HG02759 (cell line): ENCODE data around the gene HSPA14.
"Not testable (repeated sequence)": the region's sequence is repeated elsewhere in the genome, so short reads cannot be mapped to it uniquely, and the experiment has no call there.

Experiments used
- ATAC-seq: cut with Tn5 transposase; IDR thresholded peaks from one replicate; pipeline ENCODE4 v1.9.1; 2021; ENCODE audit warnings: mild to moderate bottlenecking, moderate library complexity; ENCODE audit not compliant: unreplicated experiment

Gene HSPA14, protein sequence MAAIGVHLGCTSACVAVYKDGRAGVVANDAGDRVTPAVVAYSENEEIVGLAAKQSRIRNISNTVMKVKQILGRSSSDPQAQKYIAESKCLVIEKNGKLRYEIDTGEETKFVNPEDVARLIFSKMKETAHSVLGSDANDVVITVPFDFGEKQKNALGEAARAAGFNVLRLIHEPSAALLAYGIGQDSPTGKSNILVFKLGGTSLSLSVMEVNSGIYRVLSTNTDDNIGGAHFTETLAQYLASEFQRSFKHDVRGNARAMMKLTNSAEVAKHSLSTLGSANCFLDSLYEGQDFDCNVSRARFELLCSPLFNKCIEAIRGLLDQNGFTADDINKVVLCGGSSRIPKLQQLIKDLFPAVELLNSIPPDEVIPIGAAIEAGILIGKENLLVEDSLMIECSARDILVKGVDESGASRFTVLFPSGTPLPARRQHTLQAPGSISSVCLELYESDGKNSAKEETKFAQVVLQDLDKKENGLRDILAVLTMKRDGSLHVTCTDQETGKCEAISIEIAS

DNA sequence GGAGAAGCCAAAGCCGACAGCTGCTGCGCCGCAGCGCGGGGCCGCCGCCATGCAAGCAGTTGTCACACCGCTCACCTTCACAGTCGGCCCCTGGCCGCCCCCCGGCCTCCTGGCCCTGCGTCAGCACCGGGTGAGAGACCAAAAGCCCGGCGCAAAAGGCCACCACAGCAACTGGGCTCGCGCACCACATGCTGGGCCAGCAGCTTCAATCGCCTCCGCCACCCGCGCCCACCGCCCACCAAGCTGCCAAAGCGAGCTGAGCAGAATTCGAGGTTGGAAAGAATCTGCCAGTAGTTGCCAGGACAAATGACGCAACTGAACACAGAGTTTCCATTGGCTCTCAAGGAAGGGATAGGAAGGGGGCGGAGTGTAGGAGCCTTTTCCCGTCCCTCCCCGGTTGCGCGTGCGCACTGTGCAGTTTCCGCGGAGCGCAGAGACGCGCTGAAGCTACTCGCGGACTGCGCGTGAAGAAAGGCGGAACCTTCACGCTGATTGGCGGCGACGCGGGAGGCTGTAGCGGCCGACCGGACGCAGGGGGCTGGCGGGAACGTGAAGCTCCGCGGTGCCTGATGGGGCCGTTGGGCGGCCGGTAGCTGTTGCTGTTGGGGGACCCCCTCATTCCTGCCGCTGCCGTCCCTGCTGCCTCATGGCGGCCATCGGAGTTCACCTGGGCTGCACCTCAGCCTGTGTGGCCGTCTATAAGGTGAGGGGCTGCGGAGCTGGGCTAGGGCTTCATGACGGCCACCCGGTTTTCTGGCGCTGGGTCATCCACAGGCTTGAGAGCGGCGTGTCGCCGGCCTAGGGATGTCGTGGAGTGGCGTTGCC is at the start of gene HSPA14, which contains the start of the genes CDNF and MSANTD7:
Gene HSPA14, plus strand, starts transcription at position 550 of the 825 bp plus-strand sequence. Its CDS starts 97 bp downstream, at position 647.
Gene CDNF, minus strand, starts transcription at position 281 of the 825 bp plus-strand sequence. Its CDS starts 91 bp downstream, at position 190.
Gene MSANTD7, plus strand, starts transcription at position 550 of the 825 bp plus-strand sequence. CDS start 3,979 bp downstream, outside the sequence.
- ATAC-seq: peak; percentile 97

DNA sequence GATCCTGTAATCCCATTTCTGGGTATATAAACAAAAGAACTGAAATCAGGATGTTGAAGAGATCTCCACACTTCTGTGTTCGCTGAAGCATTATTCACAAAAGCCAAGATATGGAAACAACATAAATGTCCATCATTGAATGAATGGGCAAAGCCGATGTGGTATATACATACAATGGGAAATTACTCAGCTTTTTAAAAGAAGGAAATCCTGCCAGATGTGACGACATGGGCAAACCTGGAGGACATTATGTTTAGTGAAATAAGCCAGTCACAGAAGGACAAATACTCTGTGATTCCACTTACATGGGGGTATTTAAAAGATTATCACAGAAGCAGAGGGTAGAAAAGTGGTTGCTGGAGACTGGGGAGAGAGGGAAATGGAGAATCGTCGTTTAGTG is 39.5 kb upstream of the HSPA14 start:
- no peak for ATAC-seq

DNA sequence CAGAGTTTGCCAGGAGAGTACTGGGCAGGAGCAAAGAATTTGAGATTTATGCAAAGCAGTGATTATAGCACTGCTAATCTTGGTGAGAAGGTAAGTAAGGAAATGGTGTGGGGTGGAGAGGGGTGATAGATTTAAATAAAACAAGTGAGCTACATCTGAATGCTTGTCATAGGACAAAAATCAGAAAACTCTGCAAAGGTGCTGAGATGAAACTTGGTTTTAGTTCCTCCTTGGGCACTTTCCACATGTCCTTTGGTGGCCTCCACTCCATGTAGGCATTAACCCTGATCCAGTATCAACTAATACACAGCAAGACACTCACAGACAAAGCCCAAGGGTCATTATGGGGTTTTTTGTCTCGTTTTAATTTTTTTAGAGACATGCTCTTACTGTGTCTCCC is 37.7 kb upstream of the HSPA14 start:
- no peak for ATAC-seq

DNA sequence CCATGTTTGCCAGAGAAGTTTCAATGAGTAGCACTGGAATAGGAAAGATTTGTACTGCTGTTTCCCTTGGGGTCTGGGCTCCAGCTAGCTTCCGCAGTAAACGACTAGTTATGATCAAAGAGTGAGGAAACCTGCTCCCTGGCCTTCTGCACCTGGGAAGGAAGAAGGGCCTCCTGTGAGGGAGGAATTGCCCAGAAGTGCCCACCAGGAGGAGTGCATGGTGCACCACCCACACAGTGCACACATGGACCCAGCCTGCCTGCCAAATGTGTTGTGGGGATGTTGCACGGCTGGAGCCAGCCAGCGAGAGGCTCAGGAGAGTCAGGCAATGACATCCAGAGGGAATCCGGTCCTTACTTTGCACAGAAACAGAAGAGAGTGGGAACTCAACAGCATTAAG is 36.4 kb upstream of the HSPA14 start:
- ATAC-seq: no peak

DNA sequence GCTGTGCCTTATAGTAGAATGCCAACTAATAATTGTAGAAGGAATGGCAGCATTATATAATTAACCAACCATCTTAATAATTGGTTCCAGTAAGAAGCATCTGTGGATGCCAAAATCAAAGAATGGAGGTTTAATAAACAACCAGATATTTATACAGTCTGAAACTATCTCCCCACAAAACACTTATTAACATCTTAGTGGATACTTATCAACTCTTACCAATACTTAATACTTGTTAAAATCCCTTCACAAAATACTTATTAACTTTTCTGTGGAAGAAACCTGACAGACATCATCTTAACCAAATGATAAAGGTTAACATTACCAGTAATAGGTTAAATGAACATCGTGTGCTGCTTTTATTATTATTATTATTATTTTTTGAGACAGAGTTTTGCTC is 34.3 kb upstream of the HSPA14 start:
- ATAC-seq: no peak

DNA sequence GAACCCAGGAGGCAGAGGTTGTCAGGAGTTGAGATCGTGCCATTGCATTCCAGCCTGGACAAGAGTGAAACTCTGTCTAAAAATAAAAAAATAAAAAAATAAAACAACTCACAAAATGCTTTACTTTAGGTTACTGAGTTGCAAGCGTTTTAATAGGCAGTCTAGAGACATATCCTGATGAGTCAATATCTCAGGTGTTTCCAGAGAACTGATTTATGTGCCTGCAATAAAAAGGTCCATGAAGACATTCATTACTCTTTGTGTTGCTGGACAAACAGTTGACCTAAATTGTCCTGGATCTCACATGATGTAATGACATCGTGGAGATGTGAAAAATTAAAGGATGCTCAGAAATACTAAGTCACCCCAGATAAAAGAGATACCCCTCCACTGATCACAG is 31.8 kb upstream of the HSPA14 start:
- ATAC-seq: no peak

DNA sequence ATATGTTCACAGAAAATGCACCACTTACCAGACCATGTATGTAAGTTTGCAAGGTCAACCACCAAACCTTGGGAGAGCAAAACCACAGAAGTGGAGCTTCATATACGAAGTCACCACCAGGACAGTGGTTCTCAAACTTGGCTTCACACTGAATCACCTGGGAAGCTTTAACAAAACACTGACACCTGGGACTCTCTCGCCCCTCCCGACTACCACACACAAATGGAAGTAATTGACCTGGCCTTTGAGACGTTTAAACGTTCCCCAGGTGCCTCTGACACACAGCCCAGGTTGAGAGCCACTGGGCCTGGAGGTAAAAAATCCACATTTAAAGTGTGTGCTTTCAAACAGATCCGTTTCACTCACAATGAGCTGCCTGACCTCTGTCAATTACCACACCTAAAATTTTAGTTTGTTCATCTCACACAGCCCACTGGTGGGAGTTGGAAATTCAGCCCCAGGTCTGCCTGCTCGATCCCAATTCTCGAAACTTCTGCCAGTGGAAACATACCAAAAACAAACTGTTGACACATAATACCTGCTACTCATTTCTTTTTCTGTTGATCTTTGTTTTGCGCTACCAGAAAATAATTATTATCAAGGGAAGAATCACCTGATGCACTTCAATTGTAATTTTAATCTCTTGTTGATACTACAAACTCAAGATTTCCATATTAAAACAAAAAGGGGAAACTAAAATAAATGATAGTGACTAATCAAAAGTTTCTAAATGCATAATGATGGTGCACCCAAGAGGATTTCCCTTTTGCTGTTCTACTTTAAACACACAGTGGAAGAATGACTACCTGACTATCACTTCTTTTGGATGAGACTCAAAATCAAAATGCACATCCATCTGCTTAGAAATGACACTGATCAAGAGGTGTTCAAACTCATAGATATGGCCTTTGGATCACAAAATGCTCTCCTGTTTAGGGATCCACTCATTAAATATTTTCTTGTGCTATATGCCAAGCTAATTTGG is 26.8 kb upstream of the HSPA14 start:
- ATAC-seq: no peak

DNA sequence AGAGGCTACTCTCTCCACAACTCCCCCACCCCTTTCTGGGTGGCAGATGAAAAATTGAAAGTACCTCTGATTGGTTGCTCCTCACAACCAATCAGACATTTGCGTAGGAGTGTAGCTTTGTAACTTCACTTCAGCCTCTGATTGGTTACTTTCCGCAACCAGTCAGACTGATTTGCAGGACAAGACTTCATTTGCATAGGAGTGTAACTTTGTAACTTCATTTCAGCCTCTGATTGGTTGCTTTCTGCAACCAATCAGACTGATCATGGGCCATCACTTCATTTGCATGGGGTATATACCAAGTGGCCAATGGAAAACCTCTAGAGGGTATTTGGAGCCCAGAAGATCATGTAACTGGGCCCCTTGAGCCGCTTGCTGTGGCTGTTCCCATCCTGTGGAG is 25.8 kb upstream of the HSPA14 start:
- ATAC-seq: no peak

DNA sequence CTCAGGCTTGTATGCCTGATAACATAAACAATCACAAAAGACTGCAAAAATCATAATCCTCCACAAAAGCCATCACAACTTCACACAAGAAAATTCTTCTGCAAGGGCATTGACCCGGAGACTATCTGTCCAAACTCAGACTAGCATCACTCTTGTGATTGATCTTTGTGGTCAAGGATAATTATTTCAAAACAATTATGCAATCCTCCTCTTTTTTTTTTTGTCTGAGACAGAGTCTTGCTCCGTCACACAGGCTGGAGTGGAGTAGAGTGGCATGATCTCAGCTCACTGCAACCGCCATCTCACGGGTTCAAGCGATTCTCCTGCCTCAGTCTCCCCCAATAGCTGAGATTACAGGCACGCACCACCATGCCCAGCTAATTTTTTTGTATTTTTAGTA is 22.4 kb upstream of the HSPA14 start:
- ATAC-seq: no peak

DNA sequence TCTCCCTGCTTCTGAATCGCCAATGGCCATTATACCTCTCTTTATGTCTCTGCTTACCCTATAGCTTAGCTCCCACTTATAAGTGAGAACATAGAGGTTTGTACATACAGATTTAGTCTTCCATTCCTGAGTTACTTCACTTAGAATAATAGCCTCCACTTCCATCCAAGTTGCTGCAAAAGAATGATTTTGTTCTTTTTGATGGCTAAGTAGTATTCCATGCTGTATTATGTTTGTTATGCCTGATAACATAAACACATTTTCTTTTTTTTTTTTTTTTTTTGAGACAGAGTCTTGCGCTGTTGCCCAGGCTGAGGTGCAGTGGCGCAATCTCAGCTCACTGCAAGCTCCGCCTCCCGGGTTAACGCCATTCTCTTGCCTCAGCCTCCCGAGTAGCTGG is 21.4 kb upstream of the HSPA14 start:
- ATAC-seq: not testable (repeated sequence)

DNA sequence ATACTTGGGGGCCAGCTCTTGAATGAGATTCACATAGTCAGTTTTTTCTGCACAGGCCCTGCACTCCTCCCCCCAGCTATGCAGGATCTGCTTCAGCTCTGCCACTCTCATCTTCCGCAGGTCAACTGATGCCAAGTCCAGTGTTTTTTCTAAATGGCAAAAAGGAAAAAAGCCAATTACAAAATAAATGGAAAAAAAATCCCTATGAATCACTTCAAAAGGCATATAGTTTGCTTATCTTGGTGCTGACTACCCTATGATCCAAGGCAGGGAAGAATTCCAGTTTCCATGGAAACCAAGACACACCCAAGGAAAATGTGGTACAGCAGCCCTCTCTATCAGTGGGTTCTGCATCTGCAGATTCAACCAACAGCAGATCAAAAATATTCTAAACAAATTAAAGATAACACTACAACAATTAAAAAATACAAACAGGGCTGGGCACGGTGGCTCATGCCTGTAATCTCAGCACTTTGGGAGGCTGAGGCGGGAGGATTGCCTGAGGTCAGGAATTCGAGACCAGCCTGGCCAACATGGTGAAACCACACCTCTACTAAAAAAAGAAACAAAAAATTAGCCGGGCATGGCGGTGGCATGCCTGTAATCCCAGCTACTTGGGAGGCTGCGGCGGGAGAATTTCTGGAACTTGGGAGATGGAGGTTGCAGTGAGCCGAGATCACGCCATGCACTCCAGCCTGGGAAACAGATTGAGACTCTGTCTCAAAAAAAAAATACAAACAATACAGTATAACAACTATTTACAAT is 17.9 kb upstream of the HSPA14 start:
- no peak for ATAC-seq

DNA sequence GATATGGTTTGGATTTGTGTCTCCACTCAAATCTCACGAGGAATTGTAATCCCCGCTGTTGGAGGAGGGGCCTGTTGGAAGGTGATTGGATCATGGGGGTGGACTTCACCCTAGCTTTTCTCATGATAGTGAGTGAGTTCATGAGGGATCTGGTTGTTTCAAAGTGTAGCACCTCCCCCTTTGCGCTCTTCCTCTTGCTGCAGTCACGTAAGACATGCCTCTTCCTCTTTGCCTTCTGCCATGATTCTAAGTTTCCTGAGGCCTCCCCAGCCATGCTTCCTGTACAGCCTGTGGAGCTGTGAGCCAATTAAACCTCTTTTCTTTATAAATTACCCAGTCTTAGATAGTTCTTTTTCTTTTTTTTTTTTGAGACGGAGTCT is 17.3 kb upstream of the HSPA14 start:
- ATAC-seq: no peak

DNA sequence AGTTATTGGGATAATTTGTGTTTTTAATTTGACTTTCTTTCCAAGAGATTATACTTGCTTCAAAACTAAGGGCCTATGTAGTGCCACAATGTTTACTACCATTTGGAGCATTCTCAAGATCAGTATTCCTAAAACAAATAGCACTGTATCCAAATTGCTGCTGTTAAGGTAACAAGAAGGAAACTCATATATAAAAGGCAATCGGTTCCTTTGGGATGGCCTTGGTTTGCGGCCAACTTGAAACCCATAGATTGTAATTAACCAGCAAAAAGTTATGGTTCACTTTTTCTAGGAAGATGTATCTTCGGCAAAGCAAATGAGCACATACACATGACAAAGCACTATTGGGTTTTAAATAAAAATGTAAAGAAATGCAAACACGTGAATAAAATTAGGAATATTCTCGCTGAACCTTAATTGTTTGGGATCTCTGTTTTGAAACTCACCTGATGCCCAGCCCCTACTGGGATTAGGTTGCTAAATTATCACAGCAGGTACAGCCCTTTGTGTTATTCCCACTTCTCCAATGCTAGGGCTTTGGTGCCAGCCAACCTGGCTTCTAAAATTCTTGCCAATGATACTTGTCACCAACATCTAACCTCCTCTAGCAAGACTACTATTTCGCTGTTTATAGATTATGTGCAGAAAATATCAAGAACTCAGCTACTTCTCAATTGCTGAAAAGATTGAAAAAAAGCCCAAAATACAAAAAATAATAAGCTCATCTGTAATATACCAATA is 16.3 kb upstream of the HSPA14 start:
- ATAC-seq: no peak

DNA sequence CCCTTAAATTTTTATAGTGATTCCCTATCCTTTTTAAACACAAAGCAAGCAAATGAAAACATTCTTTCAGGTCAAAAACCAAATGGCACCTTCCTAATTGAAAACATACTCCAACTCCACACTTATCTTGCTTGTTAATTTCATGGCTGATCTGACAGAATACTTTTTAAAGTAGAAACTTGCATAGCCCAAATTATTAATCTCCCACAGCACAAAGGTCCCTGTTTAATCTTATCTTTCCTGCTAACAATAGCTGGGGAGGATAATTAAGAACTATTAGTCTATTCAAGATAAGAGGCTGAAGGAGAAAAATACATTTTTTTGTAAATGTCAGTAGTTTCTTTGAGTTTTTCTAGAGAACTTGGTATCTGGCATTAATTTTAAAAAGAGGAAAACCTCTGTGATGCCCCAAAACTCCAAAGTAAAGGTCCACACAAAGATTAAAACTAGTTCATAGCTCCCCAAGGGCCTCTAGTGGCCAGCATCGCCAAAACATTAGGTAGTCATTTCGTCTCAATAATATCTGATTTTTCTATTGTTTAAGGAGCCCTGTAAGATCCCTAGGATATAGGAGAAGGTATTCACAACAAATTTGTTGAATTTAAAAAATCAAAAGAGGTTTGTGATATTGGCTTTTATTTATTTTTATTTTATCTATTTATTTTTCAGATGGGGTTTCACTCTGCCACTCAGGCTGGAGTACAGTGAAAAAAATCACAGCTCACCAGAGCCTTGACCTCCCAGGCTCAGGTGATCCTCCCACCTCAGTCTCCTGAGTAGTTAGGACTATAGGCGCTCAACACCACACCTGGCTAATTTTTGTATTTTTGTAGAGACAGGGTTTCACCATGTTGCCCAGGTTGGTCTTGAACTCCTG is 15.0 kb upstream of the HSPA14 start:
- no peak for ATAC-seq

DNA sequence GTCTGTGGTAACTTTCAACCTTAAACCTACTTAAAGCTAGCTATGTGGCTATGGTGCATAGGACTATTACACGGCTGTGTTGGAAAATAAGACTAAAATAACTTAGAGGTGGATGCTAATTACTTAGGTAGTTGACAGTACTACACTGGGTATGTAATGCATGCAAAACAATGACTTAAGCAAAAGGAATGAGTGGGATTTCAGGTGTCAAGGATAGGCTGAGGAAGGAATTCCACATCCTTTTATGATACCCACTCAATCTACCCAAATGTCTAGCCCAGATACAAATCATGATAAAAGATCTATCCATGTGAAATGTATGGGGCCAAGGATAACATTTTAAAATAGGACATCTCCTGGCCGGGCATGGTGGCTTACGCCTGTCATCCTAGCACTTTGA is 14.1 kb upstream of the HSPA14 start:
- no peak for ATAC-seq

DNA sequence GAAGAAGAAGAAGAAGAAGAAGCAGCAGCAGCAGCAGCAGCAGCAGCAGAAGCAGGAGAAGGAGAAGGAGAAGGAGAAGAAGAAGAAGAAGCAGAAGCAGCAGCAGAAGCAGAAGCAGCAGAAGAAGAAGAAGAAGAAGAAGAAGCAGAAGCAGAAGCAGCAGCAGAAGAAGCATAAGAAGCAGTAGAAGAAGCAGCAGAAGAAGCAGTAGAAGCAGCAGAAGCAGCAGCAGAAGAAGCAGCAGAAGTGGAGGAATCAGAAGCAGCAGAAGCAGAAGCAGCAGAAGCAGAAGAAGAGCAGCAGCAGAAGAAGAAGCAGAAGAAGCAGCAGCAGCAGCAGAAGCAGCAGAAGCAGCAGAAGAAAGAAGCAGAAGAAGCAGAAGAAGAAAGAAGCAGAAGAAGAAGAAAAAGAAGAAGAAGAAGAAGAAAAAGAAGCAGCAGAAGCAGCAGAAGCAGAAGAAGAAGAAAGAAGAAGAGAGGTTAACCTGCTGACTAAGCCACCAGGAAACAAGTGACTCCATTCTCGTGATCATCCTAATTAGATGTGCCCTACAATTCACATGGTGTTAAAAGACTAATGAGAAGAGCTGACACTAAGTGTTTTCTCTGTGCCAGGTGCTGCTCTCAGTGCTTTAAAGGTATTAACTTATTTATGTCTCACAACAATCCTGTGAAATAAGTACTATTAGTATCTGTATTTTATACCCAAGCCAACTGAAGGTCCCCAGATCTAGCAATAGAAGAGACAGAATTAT is 11.9 kb upstream of the HSPA14 start:
- ATAC-seq: no peak

DNA sequence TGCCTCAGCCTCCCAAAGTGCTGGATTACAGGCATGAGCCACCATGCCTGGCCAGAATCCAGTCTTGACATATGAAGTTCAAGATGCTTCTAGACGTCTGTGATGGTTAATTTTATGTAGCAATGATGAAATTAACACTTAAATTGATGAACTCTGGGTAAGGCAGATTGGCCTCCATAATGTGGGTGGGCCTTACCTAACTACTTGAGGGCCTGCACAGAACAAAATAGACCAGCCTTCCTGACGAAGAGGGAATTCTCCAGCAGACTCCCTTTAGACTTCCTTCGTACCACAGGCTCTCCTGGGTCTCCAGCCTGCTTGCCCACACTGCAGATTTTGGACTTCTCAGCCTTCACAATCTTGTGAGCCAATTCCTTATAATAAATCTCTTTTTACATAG is 5.0 kb upstream of the HSPA14 start:
- ATAC-seq: no peak
